B cell (primary cell): Measurements from ENCODE around the gene ITGB6.

ENCODE experiments used
- EZH2 ChIP-seq: IDR thresholded peaks from 2 replicates; pipeline ENCODE4 v1.6.1; 2012; ENCODE audit warnings: borderline replicate concordance, low read depth, mild to moderate bottlenecking, moderate library complexity, low read length; ENCODE audit not compliant: insufficient read depth, poor library complexity, severe bottlenecking
- TF ChIP-seq, protein P1 (sequence below): fragments of 200-600 bp; IDR thresholded peaks from one replicate; pipeline ENCODE4 v1.8.0; 2022; ENCODE audit warnings: antibody characterized with exemption, mild to moderate bottlenecking

DNA sequence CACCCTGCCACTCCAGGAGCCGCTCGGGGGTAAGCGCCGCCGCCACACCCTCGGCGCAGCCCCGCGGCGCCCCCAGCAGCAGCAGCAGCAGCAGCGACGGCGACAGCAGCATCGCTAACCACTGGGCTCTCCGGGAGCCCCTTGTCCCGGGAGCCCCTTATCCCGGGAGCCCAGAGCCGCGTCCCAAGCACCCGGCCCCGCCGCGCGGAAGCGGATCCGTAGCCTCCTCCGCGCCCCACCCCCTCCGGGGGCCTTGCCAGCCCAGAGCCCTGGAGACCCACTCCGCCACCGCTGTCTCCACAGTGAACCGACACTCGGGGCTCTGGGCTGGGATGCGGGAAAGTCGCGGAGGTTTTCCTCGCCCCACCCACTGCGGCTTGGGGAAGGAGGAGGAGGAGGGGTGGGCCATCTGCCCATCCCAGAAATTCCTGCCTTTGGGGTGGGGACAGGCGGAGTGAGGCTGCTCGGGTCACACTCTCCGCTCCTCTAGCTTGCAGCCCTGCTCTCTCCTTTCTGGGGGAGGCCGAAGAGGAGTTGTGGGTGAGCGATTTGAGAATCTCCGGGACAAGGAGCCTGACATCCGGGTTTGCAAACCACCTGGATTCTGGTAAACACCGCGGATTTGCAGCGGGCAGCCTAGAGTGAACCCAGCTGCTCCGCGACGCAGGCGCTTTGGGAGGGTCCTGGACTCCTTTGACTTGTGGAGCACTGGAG lies 137.6 kb downstream of the ITGB6 start, which contains the start of gene PLA2R1:
- TF ChIP-seq, protein P1, sequence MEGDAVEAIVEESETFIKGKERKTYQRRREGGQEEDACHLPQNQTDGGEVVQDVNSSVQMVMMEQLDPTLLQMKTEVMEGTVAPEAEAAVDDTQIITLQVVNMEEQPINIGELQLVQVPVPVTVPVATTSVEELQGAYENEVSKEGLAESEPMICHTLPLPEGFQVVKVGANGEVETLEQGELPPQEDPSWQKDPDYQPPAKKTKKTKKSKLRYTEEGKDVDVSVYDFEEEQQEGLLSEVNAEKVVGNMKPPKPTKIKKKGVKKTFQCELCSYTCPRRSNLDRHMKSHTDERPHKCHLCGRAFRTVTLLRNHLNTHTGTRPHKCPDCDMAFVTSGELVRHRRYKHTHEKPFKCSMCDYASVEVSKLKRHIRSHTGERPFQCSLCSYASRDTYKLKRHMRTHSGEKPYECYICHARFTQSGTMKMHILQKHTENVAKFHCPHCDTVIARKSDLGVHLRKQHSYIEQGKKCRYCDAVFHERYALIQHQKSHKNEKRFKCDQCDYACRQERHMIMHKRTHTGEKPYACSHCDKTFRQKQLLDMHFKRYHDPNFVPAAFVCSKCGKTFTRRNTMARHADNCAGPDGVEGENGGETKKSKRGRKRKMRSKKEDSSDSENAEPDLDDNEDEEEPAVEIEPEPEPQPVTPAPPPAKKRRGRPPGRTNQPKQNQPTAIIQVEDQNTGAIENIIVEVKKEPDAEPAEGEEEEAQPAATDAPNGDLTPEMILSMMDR, result no peak
- TF ChIP-seq EZH2, result no peak
